AG10803 (cell line): ENCODE results near the gene CTDSPL.

Experiments used
- DNase-seq: peaks from one replicate; pipeline ENCODE4 v3.0.0; 2010; ENCODE audit warnings: low read depth
- H3K4me3 ChIP-seq: 2 replicates; pipeline ENCODE4 v1.5.1; 2011; ENCODE audit warnings: mild to moderate bottlenecking, low read length, control low read depth
- TF ChIP-seq, protein P1 (sequence below): conservative IDR thresholded peaks from 2 replicates; pipeline ENCODE4 v1.5.1; 2011; ENCODE audit warnings: mild to moderate bottlenecking, low read length, control low read depth, inconsistent platforms

Gene CTDSPL

DNA sequence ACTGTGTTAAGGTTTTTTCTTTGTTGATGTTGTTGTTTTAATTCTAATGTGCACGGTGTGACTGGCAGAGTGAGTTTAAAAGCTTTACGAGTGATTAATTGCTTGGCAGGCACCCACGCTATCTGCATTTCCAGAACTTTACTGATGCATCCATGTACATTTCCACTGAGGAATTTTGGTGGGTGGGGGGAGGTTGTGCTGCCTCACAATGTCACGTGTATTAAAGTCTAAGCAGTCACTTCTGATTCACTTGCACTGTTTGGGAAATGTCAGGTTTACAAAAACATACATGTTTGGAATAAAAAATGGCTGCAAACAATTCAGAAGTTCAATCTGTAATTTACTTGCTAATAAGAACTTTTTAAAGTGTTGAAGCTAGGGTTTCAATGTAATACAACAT lies 38.5 kb upstream of the CTDSPL start:
- no peak for DNase-seq
- TF ChIP-seq, protein P1, sequence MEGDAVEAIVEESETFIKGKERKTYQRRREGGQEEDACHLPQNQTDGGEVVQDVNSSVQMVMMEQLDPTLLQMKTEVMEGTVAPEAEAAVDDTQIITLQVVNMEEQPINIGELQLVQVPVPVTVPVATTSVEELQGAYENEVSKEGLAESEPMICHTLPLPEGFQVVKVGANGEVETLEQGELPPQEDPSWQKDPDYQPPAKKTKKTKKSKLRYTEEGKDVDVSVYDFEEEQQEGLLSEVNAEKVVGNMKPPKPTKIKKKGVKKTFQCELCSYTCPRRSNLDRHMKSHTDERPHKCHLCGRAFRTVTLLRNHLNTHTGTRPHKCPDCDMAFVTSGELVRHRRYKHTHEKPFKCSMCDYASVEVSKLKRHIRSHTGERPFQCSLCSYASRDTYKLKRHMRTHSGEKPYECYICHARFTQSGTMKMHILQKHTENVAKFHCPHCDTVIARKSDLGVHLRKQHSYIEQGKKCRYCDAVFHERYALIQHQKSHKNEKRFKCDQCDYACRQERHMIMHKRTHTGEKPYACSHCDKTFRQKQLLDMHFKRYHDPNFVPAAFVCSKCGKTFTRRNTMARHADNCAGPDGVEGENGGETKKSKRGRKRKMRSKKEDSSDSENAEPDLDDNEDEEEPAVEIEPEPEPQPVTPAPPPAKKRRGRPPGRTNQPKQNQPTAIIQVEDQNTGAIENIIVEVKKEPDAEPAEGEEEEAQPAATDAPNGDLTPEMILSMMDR = no peak
- H3K4me3 ChIP-seq = no peak overlapping the region

DNA sequence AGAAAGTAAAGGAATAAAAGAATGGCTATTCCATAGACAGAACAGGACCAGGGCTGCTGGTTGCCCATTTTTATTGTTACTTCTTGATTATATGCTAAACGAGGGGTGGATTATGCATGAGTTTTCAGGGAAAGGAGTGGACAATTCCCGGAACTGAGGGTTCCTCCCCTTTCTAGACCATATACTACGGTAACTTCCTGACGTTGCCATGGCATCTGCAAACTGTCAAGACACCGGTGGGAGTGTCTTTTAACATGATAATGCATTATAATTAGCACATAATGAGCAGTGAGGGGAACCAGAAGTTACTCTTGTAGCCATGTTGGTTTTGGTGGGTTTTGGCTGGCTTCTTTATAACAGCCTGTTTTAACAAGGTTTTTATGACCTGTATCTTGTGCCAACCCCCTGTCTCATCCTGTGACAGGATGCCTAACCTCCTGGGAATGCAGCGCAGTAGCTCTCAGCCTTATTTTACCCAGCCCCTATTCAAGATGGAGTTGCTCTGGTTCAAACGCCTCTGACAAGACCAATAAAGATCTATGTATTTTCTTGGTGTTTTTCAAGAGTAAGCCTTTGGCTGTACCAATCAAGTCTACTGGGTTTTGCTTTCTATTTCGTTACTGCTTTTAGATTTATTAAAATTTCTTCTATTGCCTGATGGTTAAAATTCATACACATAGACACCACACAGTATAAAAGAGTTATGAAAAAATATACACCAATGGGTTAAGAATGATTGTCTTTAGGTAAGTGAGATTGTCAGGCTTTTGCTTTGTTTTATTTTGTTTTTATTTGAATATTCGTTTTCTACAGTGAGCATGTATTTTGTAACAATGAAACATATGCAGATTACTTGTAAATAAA lies 37.4 kb upstream of the CTDSPL start:
- no peak for DNase-seq
- TF ChIP-seq, protein P1 = no peak
- no peak overlapping the region for H3K4me3 ChIP-seq

DNA sequence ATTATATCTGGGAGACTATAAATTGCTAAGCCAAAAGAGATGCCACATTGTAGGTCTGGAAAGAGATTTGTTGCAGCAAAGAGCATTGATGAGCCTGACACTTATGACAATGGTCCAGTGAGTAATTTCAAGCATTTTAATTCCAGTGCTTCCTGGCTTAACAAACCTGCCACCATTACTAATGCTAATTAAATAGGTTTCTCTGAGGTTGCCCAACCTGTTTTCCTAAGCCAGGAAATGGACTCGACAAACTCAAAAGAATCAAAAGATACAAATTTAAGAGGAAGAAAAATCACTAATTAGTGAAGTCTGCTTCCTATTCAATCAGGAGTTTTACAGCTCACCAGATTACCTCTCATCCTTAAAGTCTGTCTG lies 36.7 kb upstream of the CTDSPL start:
- H3K4me3 ChIP-seq = no peak overlapping the region
- TF ChIP-seq, protein P1 = no peak
- DNase-seq = no peak

DNA sequence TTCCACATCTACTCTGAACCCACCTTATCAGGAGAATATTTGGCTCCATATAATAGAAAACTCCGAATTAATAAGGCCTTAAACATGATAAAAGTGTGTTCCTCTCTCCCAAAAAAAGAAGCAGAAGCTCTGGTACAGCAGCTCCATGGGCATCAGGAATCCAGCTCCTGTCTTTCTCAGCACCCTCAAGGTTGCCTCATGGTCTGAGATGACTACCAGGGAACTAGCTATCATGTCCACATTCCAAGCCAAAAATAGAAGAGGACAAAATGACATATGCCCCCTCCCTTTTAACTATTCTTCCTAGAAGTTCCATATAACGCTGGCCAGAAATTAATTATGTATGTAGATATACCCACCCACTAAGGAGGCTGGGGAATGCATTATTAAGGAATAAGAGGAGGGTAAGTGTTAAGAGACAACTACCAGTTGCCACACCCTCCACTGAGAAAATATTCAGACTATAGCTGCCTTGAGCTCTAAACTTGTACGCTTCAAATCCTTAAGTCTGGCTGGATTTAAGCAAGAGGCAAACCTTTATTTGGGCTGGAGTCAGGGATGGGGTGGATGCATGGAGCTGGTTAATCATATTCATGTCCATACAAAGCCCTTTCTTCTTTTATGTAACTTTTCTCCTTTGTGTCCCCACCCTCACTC lies 35.8 kb upstream of the CTDSPL start:
- no peak for DNase-seq
- no peak overlapping the region for H3K4me3 ChIP-seq
- TF ChIP-seq, protein P1 = no peak

DNA sequence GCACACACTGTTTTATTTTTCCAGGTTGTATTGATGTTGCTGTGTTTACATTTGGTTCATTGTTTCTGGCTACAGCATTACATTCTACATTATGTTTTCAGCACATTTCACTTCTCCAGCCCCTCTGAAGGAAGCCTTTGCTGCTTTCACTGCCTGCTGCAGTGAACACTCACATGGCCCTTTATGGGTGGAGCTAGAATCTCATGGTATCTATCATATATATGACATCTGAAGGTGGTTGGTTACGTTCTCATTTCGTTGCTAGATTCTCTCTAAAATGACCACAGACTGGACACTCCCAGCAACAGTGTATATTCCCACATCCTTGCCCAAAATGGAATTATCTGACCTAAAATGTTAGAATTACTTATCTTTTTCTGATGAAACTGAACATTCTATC lies 35.2 kb upstream of the CTDSPL start:
- TF ChIP-seq, protein P1 = no peak
- no peak for DNase-seq
- H3K4me3 ChIP-seq = no peak overlapping the region

DNA sequence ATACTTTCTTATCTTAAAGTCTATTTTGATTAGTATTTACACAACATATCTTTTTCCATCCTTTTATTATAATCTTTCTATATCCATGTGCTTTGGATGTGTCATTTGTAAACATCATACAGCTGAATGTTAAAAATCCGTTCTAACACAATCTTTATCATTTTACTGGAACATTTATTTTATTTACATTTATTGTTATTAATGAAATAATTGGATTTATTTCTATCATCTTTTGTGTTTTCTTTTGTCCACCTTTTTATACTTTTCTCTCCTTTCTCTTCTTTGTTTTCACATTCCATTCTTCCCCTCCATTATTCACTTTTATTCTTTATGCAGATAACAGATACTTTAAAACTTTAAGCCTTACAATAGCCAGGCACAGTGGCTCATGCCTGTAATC lies 34.7 kb upstream of the CTDSPL start:
- TF ChIP-seq, protein P1 = no peak
- no peak for DNase-seq
- no peak overlapping the region for H3K4me3 ChIP-seq

DNA sequence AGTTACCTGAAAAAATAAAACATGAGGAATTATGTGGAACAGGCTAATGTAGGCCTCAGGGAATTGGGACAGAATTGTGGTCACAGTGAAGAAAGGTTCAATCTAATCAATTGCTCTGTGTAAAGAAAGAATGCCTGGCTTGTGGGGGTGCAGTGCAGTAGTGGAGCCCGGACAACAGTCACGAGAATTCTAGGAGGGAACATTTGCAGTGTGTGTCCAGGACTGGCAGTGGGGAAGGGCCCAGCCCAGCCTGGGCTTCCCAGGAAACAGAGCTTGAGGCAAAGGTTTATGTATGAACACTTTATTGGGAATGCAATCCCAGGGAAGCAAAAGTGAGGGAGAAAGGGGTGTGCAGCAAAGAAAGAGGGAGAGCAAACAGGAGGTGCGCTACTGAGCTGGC lies 29.2 kb upstream of the CTDSPL start:
- H3K4me3 ChIP-seq = no peak overlapping the region
- TF ChIP-seq, protein P1 = no peak
- DNase-seq = no peak
